ENCODE results near the gene DCST2. TPM values are rescaled to one million over a fixed set of nuclear protein-coding genes. Genes with fewer than 3 reads are reported as not detected.
A peak's percentile ranks its signal among the peaks of the same experiment; 100 is the strongest.
"Not testable (repeated sequence)": the region's sequence is repeated elsewhere in the genome, so short reads cannot be mapped to it uniquely, and the experiment has no call there.

DCST2 gene
- total RNA-seq, 1 experiment from 2014 or later, result 0.90 TPM

GRCh38 chr1:154998818-154999570, 34.6 kb downstream of the DCST2 start:
- no peak for DNase-seq (ENCODE audit: low spot score)

GRCh38 chr1:154998201-154998780, 35.3 kb downstream of the DCST2 start:
- DNase-seq (ENCODE audit: low spot score), result no peak

- DNase-seq (ENCODE audit: low spot score), result no peak
These were observed 36.4 kb downstream of the DCST2 start for GRCh38 chr1:154996966-154997701.

- DNase-seq (ENCODE audit: low spot score), result peak; percentile 71
These were observed 38.1 kb downstream of the DCST2 start for GRCh38 chr1:154995301-154995983.

- DNase-seq (ENCODE audit: low spot score), result no peak
These were observed 39.0 kb downstream of the DCST2 start for GRCh38 chr1:154994591-154994990.

- DNase-seq (ENCODE audit: low spot score), result no peak
These were observed 39.4 kb downstream of the DCST2 start for GRCh38 chr1:154994269-154994587.

- no peak for DNase-seq (ENCODE audit: low spot score)
These were observed 39.9 kb downstream of the DCST2 start, which contains the start of gene LENEP for GRCh38 chr1:154993572-154994268. Gene LENEP, plus strand, starts transcription at chr1:154993586. Its CDS starts 22 bp downstream, at chr1:154993608.

- peak; percentile 78 for DNase-seq (ENCODE audit: low spot score)
These were observed 40.6 kb downstream of the DCST2 start for GRCh38 chr1:154992721-154993571.

GRCh38 chr1:154990276-154990675, 43.3 kb downstream of the DCST2 start:
- DNase-seq (ENCODE audit: low spot score), result no peak

- DNase-seq (ENCODE audit: low spot score), result no peak
These were observed 44.3 kb downstream of the DCST2 start for GRCh38 chr1:154989195-154989860.

- DNase-seq (ENCODE audit: low spot score), result no peak
These were observed 45.3 kb downstream of the DCST2 start for GRCh38 chr1:154988058-154988954.

- no peak for DNase-seq (ENCODE audit: low spot score)
These were observed 46.3 kb downstream of the DCST2 start for GRCh38 chr1:154987326-154987725.

GRCh38 chr1:154986736-154987135, 46.8 kb downstream of the DCST2 start:
- DNase-seq (ENCODE audit: low spot score), result not testable (repeated sequence)

GRCh38 chr1:154983776-154984466, 49.7 kb downstream of the DCST2 start:
- DNase-seq (ENCODE audit: low spot score), result no peak

GRCh38 chr1:154982897-154983648, 50.5 kb downstream of the DCST2 start, which contains the start of gene FLAD1:
Gene FLAD1, plus strand, starts transcription at chr1:154983344. Its CDS starts 351 bp downstream, at chr1:154983695.
- DNase-seq (ENCODE audit: low spot score), result peak; percentile 100

GRCh38 chr1:154982341-154982740, 51.2 kb downstream of the DCST2 start:
- DNase-seq (ENCODE audit: low spot score), result no peak

- no peak for DNase-seq (ENCODE audit: low spot score)
These were observed 55.2 kb downstream of the DCST2 start for GRCh38 chr1:154978360-154978759.

- DNase-seq (ENCODE audit: low spot score), result not testable (repeated sequence)
These were observed 55.8 kb downstream of the DCST2 start for GRCh38 chr1:154977762-154978161.

Data from A172 (cell line).